ENCODE measurements around the gene BANF2. TPM values are rescaled to one million over a fixed set of nuclear protein-coding genes. Genes with fewer than 3 reads are reported as not detected.

Gene BANF2
- total and polyA plus RNA-seq, 2 of the 8 experiments (the other 6 are each of a cell fraction or from before 2014, with no cell fraction given) = not detected

GRCh38 chr20:17715075-17715474 lies 15.3 kb downstream of the BANF2 start:
- H3K79me2 ChIP-seq (ENCODE audit: control insufficient read depth in 1 of 2, insufficient read depth in 2 of 2, low read length in 2 of 2) = no peaks in the 10 kb centered on the region
- H3K23me2 ChIP-seq (ENCODE audit: low read depth, low read length) = no peaks in the 10 kb centered on the region
- H2BK20ac ChIP-seq (ENCODE audit: low read length) = no peak overlapping the region
- H4K8ac ChIP-seq (ENCODE audit: extremely low read depth, insufficient read depth, low read length) = 0 out of 2 replicates have a peak overlapping the region, but pooled peaks have one; percentile 65
- H3K18ac ChIP-seq (ENCODE audit: extremely low read depth, low read length) = no peak overlapping the region
- no peak overlapping the region for H2BK15ac ChIP-seq (ENCODE audit: low read length)
- H3K79me1 ChIP-seq (ENCODE audit: low read depth, low read length) = no peaks in the 10 kb centered on the region
- H2AFZ ChIP-seq (ENCODE audit: low read length) = no peak overlapping the region
- ChIA-PET POLR2A (ENCODE audit: partially characterized antibody) (no interaction called here), CTCF (ENCODE audit: partially characterized antibody) (interaction anchor here (0.6 to 1.1 kb wide), 5 partner anchors 33 to 502 kb away, joined by 3 to 4 read pairs (median 3); partner anchors contain the start of gene RRBP1)
- no peak overlapping the region for H3K23ac ChIP-seq (ENCODE audit: insufficient read length)
- no peaks in the 10 kb centered on the region for H3K27me3 ChIP-seq (replicated peaks in 1 of 4; ENCODE audit: control insufficient read depth in 3 of 4, extremely low read depth in 1 of 4, insufficient read depth in 3 of 4, low read length in 3 of 4)
- H3K4me3 ChIP-seq (ENCODE audit: extremely low read depth in 1 of 4, insufficient read depth in 2 of 4, low read depth in 3 of 4, low read length in 4 of 4) = no peak overlapping the region
- no peak overlapping the region for H3K9ac ChIP-seq (replicated peaks in 1 of 4; ENCODE audit: extremely low read depth in 1 of 4, low read depth in 3 of 4, low read length in 3 of 4)
- H4K5ac ChIP-seq (ENCODE audit: insufficient read length, low read depth, low read length) = no peak overlapping the region
- H2BK5ac ChIP-seq (ENCODE audit: low read depth, low read length) = no peak overlapping the region
- H3K56ac ChIP-seq (replicated peaks; ENCODE audit: insufficient read length, low read depth, low read length) = no peak overlapping the region
- no peak overlapping the region for H4K91ac ChIP-seq (replicated peaks; ENCODE audit: insufficient read length, low read length)
- 92% methylated on average over 5 of the region's 5 CpGs; no CpG with 5 or more reads in 1 of the 2 experiments for WGBS, 2 experiments (ENCODE audit: extremely low coverage in 1 of 2, insufficient coverage in 1 of 2, insufficient read length in 1 of 2, insufficient replicate concordance in 2 of 2, low coverage in 1 of 2, low lambda C conversion rate in 2 of 2, missing lambda C conversion rate in 1 of 2)
- no peak overlapping the region for H2BK120ac ChIP-seq (replicated peaks; ENCODE audit: low read depth, low read length)
- H3K4ac ChIP-seq (replicated peaks; ENCODE audit: insufficient read length, low read depth, low read length) = no peak overlapping the region
- no peak overlapping the region for H2AK5ac ChIP-seq (ENCODE audit: low read depth, low read length)
- no peak overlapping the region; the same call in 1 of the 2 replicates for H2BK12ac ChIP-seq (ENCODE audit: low read depth, low read length)
- FAIRE-seq = no peak
- H3K4me2 ChIP-seq (ENCODE audit: insufficient read depth in 1 of 2, low read depth in 2 of 2, low read length in 2 of 2) = no peak overlapping the region
- no peaks in the 10 kb centered on the region for H4K20me1 ChIP-seq (replicated peaks in 1 of 2; ENCODE audit: control insufficient read depth in 1 of 2, insufficient read depth in 2 of 2, low read length in 2 of 2)
- peaks cover 2 to 10% (median 6%) of the 10 kb centered on the region in 4 experiments for H3K4me1 ChIP-seq (replicated peaks in 1 of 4; ENCODE audit: control insufficient read depth in 3 of 4, insufficient read depth in 4 of 4, low read length in 3 of 4)
- H3K14ac ChIP-seq (ENCODE audit: insufficient read length) = no peak overlapping the region
- no peaks in the 10 kb centered on the region for H3K36me3 ChIP-seq (ENCODE audit: control insufficient read depth in 2 of 4, insufficient read depth in 4 of 4, low read length in 3 of 4)
- H3K9me3 ChIP-seq (ENCODE audit: insufficient read depth in 2 of 2, low read depth in 1 of 2, low read length in 1 of 2) = no peaks in the 10 kb centered on the region
- H3K27ac ChIP-seq (ENCODE audit: low read depth, low read length) = no peak overlapping the region
- no peak for DNase-seq (ENCODE audit: low read depth in 1 of 2, low spot score in 2 of 2)
- TF ChIP-seq EGR1 (IDR thresholded peaks at IDR 0.05; ENCODE audit: borderline replicate concordance, low read depth, low read length) = no peak
- no peak for TF ChIP-seq POU5F1 (IDR thresholded peaks at IDR 0.05; ENCODE audit: low read depth, low read length)
- TF ChIP-seq CBX8 (IDR thresholded peaks at IDR 0.05; ENCODE audit: borderline replicate concordance, low read depth, low read length) = no peak
- no peak for TF ChIP-seq CBX5 (IDR thresholded peaks at IDR 0.05; ENCODE audit: low read depth, low read length)
- no peak for TF ChIP-seq CTBP2 (IDR thresholded peaks at IDR 0.05; ENCODE audit: borderline replicate concordance, insufficient read depth, insufficient read length, low read length)
- TF ChIP-seq ATF2 (IDR thresholded peaks at IDR 0.05; ENCODE audit: low read length) = no peak
- no peak for TF ChIP-seq FOSL1 (IDR thresholded peaks at IDR 0.05; ENCODE audit: insufficient read depth, low read depth, low read length)
- TF ChIP-seq KDM5A (IDR thresholded peaks at IDR 0.05; ENCODE audit: low read length) = no peak
- no peak for TF ChIP-seq GTF2F1 (IDR thresholded peaks at IDR 0.05; ENCODE audit: borderline replicate concordance, low read depth, low read length)
- no peak for TF ChIP-seq RXRA (IDR thresholded peaks at IDR 0.05; ENCODE audit: insufficient read depth, low read depth, low read length)
- no peak for TF ChIP-seq EP300 (IDR thresholded peaks at IDR 0.05; ENCODE audit: borderline replicate concordance in 1 of 2, low read depth in 2 of 2, low read length in 2 of 2)
- TF ChIP-seq ZNF274 (IDR thresholded peaks at IDR 0.05; ENCODE audit: borderline replicate concordance, extremely low read depth, low read length) = no peak
